Tibial nerve (tissue), 4 donors: Measurements from ENCODE around the gene MYLK2. TPM values are rescaled to one million over a fixed set of nuclear protein-coding genes. Genes with fewer than 3 reads are reported as not detected.
A peak's percentile ranks its signal among the peaks of the same experiment; 100 is the strongest.

Source experiments
- DNase-seq, 2 donors: peaks; one replicate each; pipeline ENCODE4 v3.0.0-alpha.2; 2019; ENCODE audit warnings: low spot score in 2 of 2
- H3K27ac ChIP-seq, 4 donors: fragments of 200-600 bp; sonication (generic) in 3 of 4; one replicate each; pipeline ENCODE4 v1.5.1; 2017 to 2019; ENCODE audit warnings: mild to moderate bottlenecking in 1 of 4
- H3K27me3 ChIP-seq, 2 donors: fragments of 200-600 bp; sonication (generic) in 1 of 2; one replicate each; pipeline versions ENCODE4 v1.5.1 to v1.6.0; 2017 to 2019
- H3K36me3 ChIP-seq, 3 donors: fragments of 200-600 bp; sonication (generic); one replicate each; pipeline ENCODE4 v1.5.1; 2018 to 2019
- H3K4me1 ChIP-seq, 4 donors: fragments of 200-600 bp; sonication (generic) in 3 of 4; one replicate each; pipeline ENCODE4 v1.5.1; 2017 to 2019
- H3K4me3 ChIP-seq, 4 donors: fragments of 200-600 bp; sonication (generic) in 3 of 4; one replicate each; pipeline ENCODE4 v1.5.1; 2017 to 2019; ENCODE audit warnings: mild to moderate bottlenecking in 1 of 4, moderate library complexity in 1 of 4
- H3K9me3 ChIP-seq, 4 donors: fragments of 200-600 bp; sonication (generic) in 3 of 4; one replicate each; pipeline ENCODE4 v1.5.1; 2017 to 2019
- EP300 ChIP-seq, 2 donors: sonication (generic); formaldehyde crosslinking; IDR thresholded peaks; one replicate each; pipeline ENCODE4 v1.6.1; 2017; ENCODE audit warnings: antibody characterized with exemption in 2 of 2, mild to moderate bottlenecking in 1 of 2
- POLR2A ChIP-seq, 2 donors: fragments of 450-650 bp; IDR thresholded peaks; one replicate each; pipeline ENCODE4 v1.6.1; 2017; ENCODE audit warnings: antibody characterized with exemption in 2 of 2, mild to moderate bottlenecking in 2 of 2, moderate library complexity in 2 of 2
- WGBS, 2 donors: methylation state at CpG; one replicate each; pipeline ENCODE4 v1.1.5; 2018; 5-methylcytosine and 5-hydroxymethylcytosine counted together
- total RNA-seq, 4 donors: library from RNA; depleted of rRNA; stranded (reverse); fragments of >200 nt; gene quantifications; one replicate each; pipeline ENCODE4 v1.1.0, GENCODE V29; 2016
- TF ChIP-seq, protein P1 (sequence below), 5 experiments: fragments of 200-600 bp in 3 of 5; fragments of 450-650 bp in 2 of 5; sonication (generic) in 3 of 5; IDR thresholded peaks; one replicate each; pipeline ENCODE4 v1.5.1; 2016 to 2019; ENCODE audit warnings: antibody characterized with exemption in 5 of 5, mild to moderate bottlenecking in 3 of 5, moderate library complexity in 2 of 5

MYLK2 gene
- total RNA-seq, 4 donors from 2014 or later = 0.66 to 1.3 TPM; not detected in 2

- Histone ChIP-seq H3K36me3 (peaks cover 0 to 18% (median 0%) of the 10 kb centered on the region in 3 donors), H3K4me1 (peaks cover 0 to 23% (median 18%) of the 10 kb centered on the region in 4 donors), H3K9me3 (no peaks in the 10 kb centered on the region), H3K4me3 (peak overlapping the region; percentile 38 to 62 (median 52)), H3K27me3 (peaks cover 0 to 15% of the 10 kb centered on the region in 2 donors), H3K27ac (peak overlapping the region in 2 of 4 donors; percentile 52 to 67)
- DNase-seq = no peak
- 9 to 30% methylated on average over 13 to 37 of the region's 60 CpGs for WGBS, 2 donors
- TF ChIP-seq, protein P1, sequence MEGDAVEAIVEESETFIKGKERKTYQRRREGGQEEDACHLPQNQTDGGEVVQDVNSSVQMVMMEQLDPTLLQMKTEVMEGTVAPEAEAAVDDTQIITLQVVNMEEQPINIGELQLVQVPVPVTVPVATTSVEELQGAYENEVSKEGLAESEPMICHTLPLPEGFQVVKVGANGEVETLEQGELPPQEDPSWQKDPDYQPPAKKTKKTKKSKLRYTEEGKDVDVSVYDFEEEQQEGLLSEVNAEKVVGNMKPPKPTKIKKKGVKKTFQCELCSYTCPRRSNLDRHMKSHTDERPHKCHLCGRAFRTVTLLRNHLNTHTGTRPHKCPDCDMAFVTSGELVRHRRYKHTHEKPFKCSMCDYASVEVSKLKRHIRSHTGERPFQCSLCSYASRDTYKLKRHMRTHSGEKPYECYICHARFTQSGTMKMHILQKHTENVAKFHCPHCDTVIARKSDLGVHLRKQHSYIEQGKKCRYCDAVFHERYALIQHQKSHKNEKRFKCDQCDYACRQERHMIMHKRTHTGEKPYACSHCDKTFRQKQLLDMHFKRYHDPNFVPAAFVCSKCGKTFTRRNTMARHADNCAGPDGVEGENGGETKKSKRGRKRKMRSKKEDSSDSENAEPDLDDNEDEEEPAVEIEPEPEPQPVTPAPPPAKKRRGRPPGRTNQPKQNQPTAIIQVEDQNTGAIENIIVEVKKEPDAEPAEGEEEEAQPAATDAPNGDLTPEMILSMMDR (IDR thresholded peaks at IDR 0.05) = peak in 1 of 5 experiments; percentile 19
- TF ChIP-seq POLR2A (IDR thresholded peaks at IDR 0.05) = no peak
Measured at GRCh38 chr20:31861385-31862156, 42.4 kb downstream of the MYLK2 start.

DNA sequence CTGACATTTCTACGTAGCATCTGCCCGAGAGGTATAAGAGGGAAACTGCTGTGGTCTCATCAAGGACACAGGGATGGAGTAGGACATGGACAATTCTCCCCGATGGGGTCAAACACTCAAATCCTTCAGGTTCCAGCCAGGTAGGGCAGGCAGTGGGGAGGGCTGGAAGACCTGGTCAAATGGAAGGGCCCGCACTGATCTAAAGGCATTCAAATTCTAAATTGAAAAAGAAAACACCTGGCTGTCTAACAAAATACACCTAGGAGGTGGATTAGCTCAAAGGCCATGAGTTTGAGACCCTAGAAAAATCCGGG lies 43.0 kb downstream of the MYLK2 start:
- Histone ChIP-seq H3K36me3 (peaks cover 0 to 19% (median 0%) of the 10 kb centered on the region in 3 donors), H3K9me3 (no peaks in the 10 kb centered on the region), H3K4me1 (peaks cover 0 to 23% (median 18%) of the 10 kb centered on the region in 4 donors), H3K27ac (peak overlapping the region in 2 of 4 donors; percentile 0 to 52), H3K27me3 (peaks cover 0 to 15% of the 10 kb centered on the region in 2 donors), H3K4me3 (no peak overlapping the region)
- TF ChIP-seq POLR2A (IDR thresholded peaks at IDR 0.05) (no peak), EP300 (IDR thresholded peaks at IDR 0.05) (no peak)
- TF ChIP-seq, protein P1 (IDR thresholded peaks at IDR 0.05) = no peak
- DNase-seq = no peak
- 62 to 76% methylated on average over 5 of the region's 5 CpGs for WGBS, 2 donors

DNA sequence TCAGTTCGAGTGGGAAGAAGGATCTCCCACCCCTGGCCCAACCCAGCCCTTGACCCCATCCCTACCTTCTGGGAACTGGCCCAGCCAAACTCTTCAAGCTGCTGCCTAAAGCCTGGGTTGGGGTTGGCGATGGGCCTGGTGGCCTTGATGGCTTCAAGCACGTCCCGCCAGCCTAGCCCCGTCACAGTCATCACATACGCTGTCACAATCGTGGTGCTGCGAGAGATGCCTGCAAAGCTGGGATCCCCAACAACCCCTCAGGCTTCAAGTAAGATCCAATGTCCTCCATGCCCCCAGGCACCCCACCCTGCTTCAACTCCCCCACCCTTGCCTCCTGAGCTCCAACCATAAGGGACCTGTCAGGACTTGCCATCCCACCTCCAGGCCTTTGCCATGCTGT lies 43.4 kb downstream of the MYLK2 start:
- Histone ChIP-seq H3K4me1 (peaks cover 0 to 23% (median 18%) of the 10 kb centered on the region in 4 donors), H3K4me3 (no peak overlapping the region), H3K9me3 (no peaks in the 10 kb centered on the region), H3K36me3 (peaks cover 0 to 19% (median 0%) of the 10 kb centered on the region in 3 donors), H3K27ac (peak overlapping the region in 1 of 4 donors; percentile 52), H3K27me3 (peaks cover 0 to 14% of the 10 kb centered on the region in 2 donors)
- no peak for DNase-seq
- 89 to 90% methylated on average over 8 of the region's 8 CpGs for WGBS, 2 donors
- TF ChIP-seq POLR2A (IDR thresholded peaks at IDR 0.05) = no peak
- TF ChIP-seq, protein P1 (IDR thresholded peaks at IDR 0.05) = no peak
- TF ChIP-seq EP300 (IDR thresholded peaks at IDR 0.05) = no peak

DNA sequence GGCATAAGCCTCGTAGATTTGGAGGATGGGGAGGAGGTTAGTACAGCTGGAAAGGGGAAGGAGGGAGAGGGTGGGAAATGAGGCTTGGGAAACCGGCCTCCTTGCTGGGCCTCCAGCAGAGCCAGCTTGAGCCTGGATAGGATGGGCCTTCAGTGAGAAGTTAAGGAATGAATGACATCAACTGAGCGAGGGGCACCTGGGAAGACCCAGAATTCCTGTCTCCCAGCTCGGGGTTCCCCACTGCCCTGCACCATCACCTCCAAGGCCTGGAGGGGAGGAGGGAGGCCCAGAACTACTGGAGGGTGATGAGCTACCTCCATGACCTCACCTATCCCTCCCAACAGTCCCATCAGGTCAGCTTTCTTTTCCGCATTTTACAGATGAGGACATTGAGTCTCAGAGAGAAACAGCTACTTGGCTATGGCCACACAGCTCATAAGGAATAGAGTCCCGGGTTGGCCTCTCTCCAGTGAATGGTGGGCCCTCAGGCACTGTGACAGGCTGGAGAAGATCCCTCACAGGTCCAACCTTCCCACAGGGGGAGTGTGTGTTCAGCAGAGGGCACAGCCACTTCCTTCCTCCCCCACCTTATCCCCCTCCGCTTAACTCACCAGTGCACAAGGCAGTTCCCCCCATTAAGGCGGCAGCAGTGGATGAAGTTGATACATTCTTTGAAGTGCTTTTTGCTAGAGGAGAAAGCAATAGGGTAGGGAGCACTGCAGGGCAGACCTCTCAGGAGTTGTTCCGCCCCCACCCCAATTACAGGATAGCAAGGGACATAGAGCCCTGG lies 44.3 kb downstream of the MYLK2 start:
- Histone ChIP-seq H3K27me3 (peaks cover 0 to 6% of the 10 kb centered on the region in 2 donors), H3K27ac (no peak overlapping the region), H3K4me1 (peaks cover 0 to 23% (median 18%) of the 10 kb centered on the region in 4 donors), H3K9me3 (no peaks in the 10 kb centered on the region), H3K4me3 (no peak overlapping the region), H3K36me3 (peaks cover 0 to 19% (median 0%) of the 10 kb centered on the region in 3 donors)
- DNase-seq = no peak
- TF ChIP-seq, protein P1 (IDR thresholded peaks at IDR 0.05) = no peak
- no peak for TF ChIP-seq EP300 (IDR thresholded peaks at IDR 0.05)
- no peak for TF ChIP-seq POLR2A (IDR thresholded peaks at IDR 0.05)
- 89% methylated on average over 9 of the region's 9 CpGs for WGBS, 2 donors
